GM19023 (cell line): ENCODE data around the gene OR2B2.
"Not testable (repeated sequence)": the region's sequence is repeated elsewhere in the genome, so short reads cannot be mapped to it uniquely, and the experiment has no call there.

ENCODE experiments used
- ATAC-seq: cut with Tn5 transposase; IDR thresholded peaks from one replicate; pipeline ENCODE4 v1.9.1; 2021; ENCODE audit warnings: mild to moderate bottlenecking, moderate library complexity; ENCODE audit not compliant: unreplicated experiment

Gene OR2B2

GRCh38 chr6:27911956-27912446, at the start of gene OR2B2:
OR2B2 (minus strand) TSS chr6:27912396; CDS start chr6:27912319, 77 bp downstream.
- ATAC-seq, result no peak

GRCh38 chr6:27957516-27957915, 45.3 kb upstream of the OR2B2 start:
- ATAC-seq, result no peak

GRCh38 chr6:27956941-27957340, 44.7 kb upstream of the OR2B2 start, which contains the start of gene OR2B6:
OR2B6 (plus strand) TSS chr6:27957241; CDS start chr6:27957241, 0 bp downstream.
- no peak for ATAC-seq

GRCh38 chr6:27951040-27951439, 38.8 kb upstream of the OR2B2 start:
- ATAC-seq, result no peak

- no peak for ATAC-seq
These were observed 36.0 kb upstream of the OR2B2 start for GRCh38 chr6:27948237-27948636.

GRCh38 chr6:27943072-27943471, 30.9 kb upstream of the OR2B2 start:
- ATAC-seq, result not testable (repeated sequence)

GRCh38 chr6:27940766-27941165, 28.6 kb upstream of the OR2B2 start:
- ATAC-seq, result no peak

GRCh38 chr6:27931209-27931608, 19.0 kb upstream of the OR2B2 start:
- no peak for ATAC-seq

GRCh38 chr6:27929930-27930329, 17.7 kb upstream of the OR2B2 start:
- not testable (repeated sequence) for ATAC-seq

GRCh38 chr6:27928041-27928440, 15.8 kb upstream of the OR2B2 start:
- not testable (repeated sequence) for ATAC-seq

- no peak for ATAC-seq
These were observed 12.0 kb upstream of the OR2B2 start for GRCh38 chr6:27924179-27924578.

GRCh38 chr6:27922949-27923348, 10.8 kb upstream of the OR2B2 start:
- ATAC-seq, result no peak

- no peak for ATAC-seq
These were observed 4.2 kb downstream of the OR2B2 start for GRCh38 chr6:27908017-27908416.

- peak; percentile 81 for ATAC-seq
These were observed 9.6 kb downstream of the OR2B2 start for GRCh38 chr6:27902335-27903314.

GRCh38 chr6:27901801-27902200, 10.4 kb downstream of the OR2B2 start:
- no peak for ATAC-seq

GRCh38 chr6:27900197-27900596, 12.0 kb downstream of the OR2B2 start:
- ATAC-seq, result not testable (repeated sequence)

GRCh38 chr6:27899543-27899942, 12.7 kb downstream of the OR2B2 start:
- ATAC-seq, result no peak

- no peak for ATAC-seq
These were observed 14.5 kb downstream of the OR2B2 start for GRCh38 chr6:27897580-27898206.

- no peak for ATAC-seq
These were observed 15.8 kb downstream of the OR2B2 start for GRCh38 chr6:27896398-27896796.

- no peak for ATAC-seq
These were observed 17.1 kb downstream of the OR2B2 start for GRCh38 chr6:27894839-27895762.
